Fibroblast of peridontal ligament (primary cell): Measurements from ENCODE around the gene RNF13.

Source experiments
- DNase-seq: peaks from one replicate; pipeline ENCODE4 v3.0.0-alpha.2; 2010; ENCODE audit errors: extremely low read depth

Gene RNF13, protein sequence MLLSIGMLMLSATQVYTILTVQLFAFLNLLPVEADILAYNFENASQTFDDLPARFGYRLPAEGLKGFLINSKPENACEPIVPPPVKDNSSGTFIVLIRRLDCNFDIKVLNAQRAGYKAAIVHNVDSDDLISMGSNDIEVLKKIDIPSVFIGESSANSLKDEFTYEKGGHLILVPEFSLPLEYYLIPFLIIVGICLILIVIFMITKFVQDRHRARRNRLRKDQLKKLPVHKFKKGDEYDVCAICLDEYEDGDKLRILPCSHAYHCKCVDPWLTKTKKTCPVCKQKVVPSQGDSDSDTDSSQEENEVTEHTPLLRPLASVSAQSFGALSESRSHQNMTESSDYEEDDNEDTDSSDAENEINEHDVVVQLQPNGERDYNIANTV

GRCh38 chr3:149812606-149813366 lies at the start of gene RNF13:
RNF13 (plus strand) TSS chr3:149813215; CDS start chr3:149846027, 32,812 bp downstream.
- DNase-seq, result peak; percentile 97

DNA sequence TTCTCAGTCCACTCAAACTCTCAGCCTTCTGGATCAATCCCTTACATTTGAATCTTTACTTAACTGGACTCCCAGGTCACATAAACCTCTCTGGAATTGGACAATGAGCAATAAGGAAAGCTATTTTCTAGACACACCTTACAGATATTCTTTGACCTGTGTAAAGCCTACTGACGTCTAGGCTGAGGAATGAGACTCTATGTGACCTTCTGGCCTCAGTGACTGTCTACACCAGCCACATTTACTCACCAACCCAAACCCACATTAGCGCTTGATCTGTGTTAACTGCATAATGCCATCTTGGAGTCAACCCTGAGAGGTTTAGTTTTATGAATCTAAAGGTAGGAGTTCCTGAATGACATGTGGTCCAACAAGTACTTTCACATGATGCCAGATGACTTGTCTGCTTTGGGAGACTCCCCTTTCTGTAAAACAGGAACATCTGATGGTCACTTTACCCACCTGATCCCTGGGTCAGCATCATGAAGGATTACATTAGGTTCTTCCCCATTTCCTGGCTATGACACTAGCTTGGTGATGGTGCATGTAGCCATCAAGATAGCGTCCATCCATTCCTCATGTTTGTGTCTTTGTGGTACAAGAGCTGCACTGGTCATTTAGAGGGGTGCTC lies 49.3 kb upstream of the RNF13 start:
- no peak for DNase-seq

DNA sequence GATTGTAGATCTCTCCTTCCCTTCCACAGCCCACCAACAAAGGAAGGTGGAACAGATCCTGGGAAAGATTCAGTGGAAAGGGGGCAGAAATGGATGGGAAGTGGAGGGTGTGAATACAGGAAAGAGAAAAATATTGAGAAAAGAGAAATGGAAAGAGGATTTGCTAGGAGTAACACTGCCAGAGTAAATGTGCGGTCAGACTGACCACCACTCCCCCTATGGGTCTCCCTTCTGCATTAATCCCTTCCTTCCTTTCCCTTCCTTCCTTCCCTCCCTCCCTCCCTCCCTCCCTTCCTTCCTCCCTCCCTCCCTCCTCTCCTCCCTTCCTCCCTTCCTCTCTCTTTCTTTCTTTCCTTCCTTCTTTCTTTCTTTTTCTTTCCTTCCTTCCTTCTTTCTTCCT lies 48.7 kb upstream of the RNF13 start:
- DNase-seq, result no peak

DNA sequence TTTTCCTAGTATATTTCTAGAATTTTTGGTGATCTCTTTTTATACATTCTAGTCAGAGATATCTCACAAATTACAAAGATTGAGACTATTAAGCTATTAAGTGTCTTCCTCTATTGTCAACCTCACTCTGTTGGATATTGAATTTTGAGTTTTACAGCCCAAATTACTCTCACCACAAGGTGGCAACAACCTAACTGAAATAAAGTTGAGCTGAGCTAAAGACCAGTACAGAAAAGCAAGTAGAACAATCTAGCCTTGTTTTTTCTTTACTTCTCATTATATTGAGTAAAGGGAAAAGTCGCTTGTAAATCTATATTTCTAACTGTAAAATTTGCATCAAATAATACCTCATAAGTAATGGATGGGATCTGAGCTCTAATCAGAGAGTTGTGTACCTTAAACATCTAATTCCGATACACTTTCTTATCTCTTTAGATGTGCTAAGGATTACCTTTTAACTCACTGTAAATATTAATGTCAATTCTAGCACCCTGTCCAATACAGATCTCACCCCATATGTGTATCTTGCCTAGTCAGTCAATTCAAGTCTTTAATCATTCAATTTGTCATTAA lies 47.2 kb upstream of the RNF13 start:
- peak; percentile 73 for DNase-seq

GRCh38 chr3:149767720-149768119 lies 45.3 kb upstream of the RNF13 start:
- DNase-seq, result no peak

GRCh38 chr3:149768704-149769103 lies 44.3 kb upstream of the RNF13 start:
- DNase-seq, result no peak

- DNase-seq, result no peak
Observed at GRCh38 chr3:149770246-149770645, 42.8 kb upstream of the RNF13 start.

GRCh38 chr3:149771652-149772271 lies 41.3 kb upstream of the RNF13 start:
- DNase-seq, result peak; percentile 47

DNA sequence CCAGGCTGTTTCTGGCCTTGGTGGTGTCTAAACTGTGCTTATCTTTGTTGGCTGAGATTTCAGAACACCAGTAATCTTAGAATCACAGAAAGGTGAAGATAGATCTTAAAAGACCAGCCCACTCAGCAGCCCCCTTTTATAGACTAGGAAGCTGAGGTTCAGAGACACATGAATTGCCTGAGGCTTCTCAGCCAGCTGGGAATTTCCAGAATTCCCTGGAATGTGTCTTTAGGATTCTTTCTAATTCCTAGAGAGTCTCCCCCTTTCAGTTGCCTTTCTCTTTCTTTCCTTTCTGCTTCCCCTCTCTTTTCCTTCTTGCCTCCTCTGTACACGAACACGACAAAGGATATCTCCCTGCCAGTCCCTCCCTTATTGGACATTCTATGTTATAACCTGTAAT lies 40.2 kb upstream of the RNF13 start:
- DNase-seq, result no peak

- DNase-seq, result no peak
Observed at GRCh38 chr3:149776170-149776569, 36.8 kb upstream of the RNF13 start.

- DNase-seq, result no peak
Observed at GRCh38 chr3:149777414-149778214, 35.4 kb upstream of the RNF13 start.

DNA sequence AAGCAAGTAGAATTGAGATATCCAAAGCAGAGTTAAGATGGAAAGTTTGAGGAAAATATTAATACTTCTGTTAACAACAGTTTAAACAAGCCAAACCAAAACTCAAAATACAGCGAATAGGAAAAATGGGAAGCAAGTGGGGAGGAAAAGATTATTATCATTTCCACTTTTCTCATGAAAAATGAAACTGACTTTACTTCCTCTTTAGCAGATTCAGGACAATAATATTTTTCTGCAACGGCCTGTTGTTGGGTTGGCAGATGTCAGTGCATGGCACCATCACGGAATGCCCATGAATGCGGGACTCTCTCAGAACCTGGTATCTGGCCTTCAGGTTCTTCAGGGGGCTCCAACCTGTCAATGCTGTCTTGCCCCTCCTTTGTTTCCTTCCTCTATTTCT lies 31.8 kb upstream of the RNF13 start:
- no peak for DNase-seq

- no peak for DNase-seq
Observed at GRCh38 chr3:149781741-149782140, 31.3 kb upstream of the RNF13 start.

- peak; percentile 60 for DNase-seq
Observed at GRCh38 chr3:149783576-149783975, 29.4 kb upstream of the RNF13 start.

DNA sequence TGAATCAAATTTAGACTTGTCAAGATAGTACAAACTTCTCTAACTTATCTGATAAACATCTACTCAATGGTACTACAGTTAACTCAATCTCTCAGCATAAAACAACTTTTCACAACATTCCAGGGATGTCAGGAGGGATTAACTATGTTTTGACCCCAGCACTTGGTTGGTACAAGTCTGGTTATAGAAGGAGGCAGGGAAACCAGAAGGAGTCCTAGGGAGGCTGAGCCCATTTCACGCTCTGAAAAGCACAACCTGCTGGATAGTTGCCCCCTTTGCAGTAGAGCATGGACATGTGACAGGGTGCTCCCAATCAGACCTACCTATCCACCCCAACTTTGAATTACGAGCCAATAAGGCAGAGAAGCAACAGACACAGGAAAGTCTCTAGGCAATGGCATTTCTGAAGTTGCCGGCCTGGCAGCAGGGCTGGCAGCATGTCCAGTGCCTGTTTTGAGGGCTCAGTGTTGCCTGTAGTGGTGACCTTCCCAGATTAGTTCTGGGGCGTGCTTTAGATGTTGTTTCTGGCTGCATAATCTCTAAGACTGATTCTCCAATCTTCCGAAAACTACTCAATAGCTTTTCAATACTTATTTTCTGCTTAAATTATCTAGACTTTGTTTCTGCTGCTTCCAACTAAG lies 28.8 kb upstream of the RNF13 start:
- DNase-seq, result no peak

GRCh38 chr3:149790268-149790667 lies 22.7 kb upstream of the RNF13 start:
- peak; percentile 37 for DNase-seq

- DNase-seq, result no peak
Observed at GRCh38 chr3:149790698-149791097, 22.3 kb upstream of the RNF13 start.

DNA sequence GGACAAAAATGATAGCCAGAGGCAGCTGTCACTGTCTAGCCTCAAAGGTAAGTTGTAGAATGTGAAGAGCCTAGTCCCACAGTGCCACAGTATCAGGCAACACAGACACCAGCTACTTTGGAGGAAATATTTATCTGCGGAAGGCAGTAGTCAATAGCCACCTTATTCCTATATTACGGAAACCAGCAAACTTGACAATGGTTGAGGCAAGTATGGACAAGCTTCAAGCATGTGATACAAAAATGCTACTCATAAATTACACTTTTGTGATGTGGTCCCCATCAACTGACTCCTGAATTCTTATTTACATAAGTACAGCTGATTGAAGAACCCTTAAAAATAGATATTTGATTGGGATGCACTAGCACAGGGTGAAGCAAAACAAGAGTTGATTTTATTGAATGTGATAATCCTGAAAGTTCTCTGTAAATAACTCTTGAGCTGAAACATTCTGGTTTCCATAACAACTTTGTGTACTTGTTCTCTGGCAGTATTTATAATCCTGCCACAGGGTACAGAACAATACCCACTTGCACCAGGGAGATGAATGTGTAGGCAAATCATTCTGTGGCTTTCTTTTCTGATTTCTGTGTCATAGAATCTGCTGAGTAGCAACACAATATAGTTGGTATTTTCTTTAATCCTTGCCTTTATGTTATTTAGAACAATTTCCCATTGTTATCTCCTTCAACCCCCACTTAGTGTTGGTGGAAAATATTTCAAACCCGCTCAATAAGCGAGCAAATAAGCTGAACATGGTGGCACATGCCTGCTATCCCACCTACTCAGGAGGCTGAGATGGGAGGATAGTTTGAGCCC lies 20.4 kb upstream of the RNF13 start, which contains the start of gene ANKUB1:
Gene ANKUB1 (minus strand): TSS at position 103 of the 819 bp plus-strand sequence. CDS start 188 bp downstream, outside the sequence.
- DNase-seq, result no peak

GRCh38 chr3:149796026-149796425 lies 17.0 kb upstream of the RNF13 start:
- no peak for DNase-seq
